ENCODE data around the gene LCE1E.

DNA sequence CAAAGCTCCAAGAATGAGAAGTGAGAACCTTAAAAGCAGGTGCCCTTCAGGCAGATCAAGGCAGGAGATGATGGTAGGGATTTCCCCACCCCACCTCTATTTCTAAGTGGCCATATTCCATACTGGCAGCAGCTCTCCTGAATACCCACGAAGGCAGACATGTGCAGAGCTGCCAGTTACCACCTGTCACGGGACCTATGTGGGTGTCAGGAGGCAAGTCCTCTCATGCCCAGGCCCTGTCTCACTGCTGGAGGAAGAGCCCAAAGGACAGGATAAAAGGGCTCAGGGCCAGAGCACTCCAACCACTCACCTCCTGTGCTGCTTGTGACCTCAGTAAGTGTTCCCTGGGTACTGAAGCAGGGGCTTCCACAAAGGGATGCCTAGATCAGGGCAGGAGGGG is 25.0 kb downstream of the LCE1E start:
- no peak for TF ChIP-seq EP300 (IDR thresholded peaks at IDR 0.05)
- TF ChIP-seq, protein P1, sequence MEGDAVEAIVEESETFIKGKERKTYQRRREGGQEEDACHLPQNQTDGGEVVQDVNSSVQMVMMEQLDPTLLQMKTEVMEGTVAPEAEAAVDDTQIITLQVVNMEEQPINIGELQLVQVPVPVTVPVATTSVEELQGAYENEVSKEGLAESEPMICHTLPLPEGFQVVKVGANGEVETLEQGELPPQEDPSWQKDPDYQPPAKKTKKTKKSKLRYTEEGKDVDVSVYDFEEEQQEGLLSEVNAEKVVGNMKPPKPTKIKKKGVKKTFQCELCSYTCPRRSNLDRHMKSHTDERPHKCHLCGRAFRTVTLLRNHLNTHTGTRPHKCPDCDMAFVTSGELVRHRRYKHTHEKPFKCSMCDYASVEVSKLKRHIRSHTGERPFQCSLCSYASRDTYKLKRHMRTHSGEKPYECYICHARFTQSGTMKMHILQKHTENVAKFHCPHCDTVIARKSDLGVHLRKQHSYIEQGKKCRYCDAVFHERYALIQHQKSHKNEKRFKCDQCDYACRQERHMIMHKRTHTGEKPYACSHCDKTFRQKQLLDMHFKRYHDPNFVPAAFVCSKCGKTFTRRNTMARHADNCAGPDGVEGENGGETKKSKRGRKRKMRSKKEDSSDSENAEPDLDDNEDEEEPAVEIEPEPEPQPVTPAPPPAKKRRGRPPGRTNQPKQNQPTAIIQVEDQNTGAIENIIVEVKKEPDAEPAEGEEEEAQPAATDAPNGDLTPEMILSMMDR (IDR thresholded peaks at IDR 0.05): no peak
- TF ChIP-seq POLR2A (IDR thresholded peaks at IDR 0.05): no peak
